SU-DHL-6 (cell line): Measurements from ENCODE around the gene TGFB1.

ENCODE experiments used
- CTCF ChIP-seq: fragments of 200-600 bp; sonication (generic); IDR thresholded peaks from one replicate; pipeline ENCODE4 v1.5.1; 2017; ENCODE audit warnings: antibody characterized with exemption, mild to moderate bottlenecking, low read length, moderate library complexity; ENCODE audit not compliant: insufficient read depth, poor library complexity, severe bottlenecking
- EZH2phosphoT487 ChIP-seq: fragments of 200-600 bp; sonication (generic), shearing (Covaris generic); conservative IDR thresholded peaks from 2 replicates; pipeline ENCODE4 v1.6.1; 2018; ENCODE audit warnings: mild to moderate bottlenecking, antibody characterized with exemption, low read length, moderate library complexity, mixed read lengths

- TF ChIP-seq CTCF, result no peak
- no peak for TF ChIP-seq EZH2phosphoT487
These were observed 45.8 kb upstream of the TGFB1 start for GRCh38 chr19:41399525-41399924.
